ENCODE results near the gene KRTAP10-5.
"Not testable (repeated sequence)": the region's sequence is repeated elsewhere in the genome, so short reads cannot be mapped to it uniquely, and the experiment has no call there.

DNA sequence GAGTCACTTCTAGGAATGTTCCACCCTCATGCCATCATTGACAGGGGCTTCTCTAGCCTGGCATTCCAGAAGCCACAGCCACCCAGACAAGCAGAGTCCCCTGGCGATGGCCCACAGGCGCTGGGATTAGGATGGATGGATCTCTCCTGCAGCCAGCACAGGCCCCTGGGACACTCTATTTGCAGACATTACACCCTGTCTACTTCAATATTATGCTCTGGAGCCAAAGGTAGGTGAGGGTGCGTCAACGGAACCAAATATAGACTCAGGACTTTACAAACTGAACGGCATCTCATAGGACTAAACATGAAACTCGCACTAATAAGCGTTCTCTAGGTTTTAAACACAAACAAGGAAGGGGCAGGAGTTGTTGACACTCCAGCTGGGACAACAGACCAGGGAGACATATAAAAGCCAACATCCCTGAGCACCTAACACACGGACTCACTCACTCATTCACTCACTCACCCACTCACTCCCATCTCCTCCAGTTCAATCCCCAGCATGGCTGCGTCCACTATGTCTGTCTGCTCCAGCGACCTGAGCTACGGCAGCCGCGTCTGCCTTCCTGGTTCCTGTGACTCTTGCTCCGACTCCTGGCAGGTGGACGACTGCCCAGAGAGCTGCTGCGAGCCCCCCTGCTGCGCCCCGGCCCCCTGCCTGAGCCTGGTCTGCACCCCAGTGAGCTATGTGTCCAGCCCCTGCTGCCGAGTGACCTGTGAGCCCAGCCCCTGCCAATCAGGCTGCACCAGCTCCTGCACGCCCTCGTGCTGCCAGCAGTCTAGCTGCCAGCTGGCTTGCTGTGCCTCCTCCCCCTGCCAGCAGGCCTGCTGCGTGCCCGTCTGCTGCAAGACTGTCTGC lies 19.9 kb upstream of the KRTAP10-5 start, which contains the start of gene KRTAP10-7:
- TF ChIP-seq POLR2A (IDR thresholded peaks at IDR 0.05; ENCODE audit: low read depth, low read length); PAX5 (IDR thresholded peaks at IDR 0.05; ENCODE audit: insufficient read depth, low read length, severe bottlenecking); POLR2AphosphoS5 (IDR thresholded peaks at IDR 0.05; ENCODE audit: low read depth, low read length): not testable (repeated sequence)

Data from GM12891 (cell line).